Endothelial cell (in vitro differentiated cells): ENCODE data around the gene YTHDF2. TPM values are rescaled to one million over a fixed set of nuclear protein-coding genes. Genes with fewer than 3 reads are reported as not detected.

Source experiments
- DNase-seq: peaks from one replicate; pipeline ENCODE4 v3.0.0; 2021; ENCODE audit warnings: low spot score
- H3K27ac Mint-ChIP-seq: one replicate; pipeline ENCODE4 v1.8.0; 2021; ENCODE audit warnings: mixed read lengths, inconsistent platforms; ENCODE audit not compliant: unreplicated experiment
- H3K27me3 Mint-ChIP-seq: one replicate; pipeline ENCODE4 v1.8.0; 2021; ENCODE audit warnings: mild to moderate bottlenecking, moderate library complexity, mixed read lengths, inconsistent platforms; ENCODE audit not compliant: unreplicated experiment
- H3K36me3 Mint-ChIP-seq: one replicate; pipeline ENCODE4 v1.8.0; 2021; ENCODE audit warnings: mild to moderate bottlenecking, low read depth, mixed read lengths, inconsistent platforms; ENCODE audit not compliant: unreplicated experiment
- H3K4me1 Mint-ChIP-seq: one replicate; pipeline ENCODE4 v1.8.0; 2021; ENCODE audit warnings: mild to moderate bottlenecking, mixed read lengths, inconsistent platforms; ENCODE audit not compliant: unreplicated experiment
- H3K4me3 Mint-ChIP-seq: one replicate; pipeline ENCODE4 v1.8.0; 2021; ENCODE audit warnings: mild to moderate bottlenecking, mixed read lengths, inconsistent platforms; ENCODE audit not compliant: unreplicated experiment
- H3K9me3 Mint-ChIP-seq: one replicate; pipeline ENCODE4 v1.8.0; 2021; ENCODE audit warnings: mixed read lengths, inconsistent platforms; ENCODE audit not compliant: unreplicated experiment
- CTCF ChIP-seq: fragments of 200-600 bp; sonication (generic); IDR thresholded peaks from one replicate; pipeline ENCODE4 v1.5.0; 2021; ENCODE audit warnings: antibody characterized with exemption; ENCODE audit not compliant: unreplicated experiment
- total RNA-seq: library from RNA; stranded (reverse); fragmentation: NEBNext Ultra II Directional; extraction: Animal tissue kit (Norgen Biotek cat#: 25700); gene quantifications from one replicate; pipeline ENCODE4 v1.2.1, GENCODE V29; 2021; ENCODE audit not compliant: unreplicated experiment

YTHDF2 gene
- total RNA-seq, 1 donor from 2014 or later = 118 TPM

- Mint-ChIP-seq H3K9me3 (no peaks in the 10 kb centered on the region), H3K4me1 (peaks cover 16% of the 10 kb centered on the region), H3K27ac (no peak overlapping the region), H3K36me3 (no peaks in the 10 kb centered on the region), H3K27me3 (peaks cover 10% of the 10 kb centered on the region), H3K4me3 (no peak overlapping the region)
- no peak for DNase-seq
- TF ChIP-seq CTCF = no peak
Measured at GRCh38 chr1:28807046-28807445, 70.3 kb downstream of the YTHDF2 start.

- Mint-ChIP-seq H3K4me1 (peaks cover 18% of the 10 kb centered on the region), H3K9me3 (no peaks in the 10 kb centered on the region), H3K36me3 (no peaks in the 10 kb centered on the region), H3K4me3 (no peak overlapping the region), H3K27ac (no peak overlapping the region), H3K27me3 (peaks cover 9% of the 10 kb centered on the region)
- TF ChIP-seq CTCF = no peak
- no peak for DNase-seq
Measured at GRCh38 chr1:28807986-28808385, 71.2 kb downstream of the YTHDF2 start.

DNA sequence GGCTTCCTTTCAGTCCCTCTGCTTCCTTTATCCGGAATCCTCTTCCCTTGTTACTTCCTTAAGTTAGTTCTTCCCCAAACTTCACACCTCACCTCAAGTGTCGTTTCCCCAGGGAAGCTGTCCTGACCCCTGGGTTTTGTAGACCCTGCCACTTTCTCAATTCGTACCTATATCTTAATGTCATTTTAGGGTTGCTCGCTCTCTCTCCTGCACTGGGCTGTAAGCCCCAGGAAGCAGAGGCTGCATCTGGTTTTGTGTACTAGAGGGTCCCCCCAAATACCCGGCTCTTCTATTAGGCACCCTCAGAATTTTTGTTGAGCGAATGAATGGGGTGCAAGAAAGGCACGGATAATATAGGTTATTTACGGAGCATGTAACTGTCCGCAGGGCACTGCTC, 74.6 kb downstream of the YTHDF2 start:
- Mint-ChIP-seq H3K27me3 (peaks cover 6% of the 10 kb centered on the region), H3K36me3 (no peaks in the 10 kb centered on the region), H3K9me3 (no peaks in the 10 kb centered on the region), H3K27ac (peak overlapping the region; percentile 57), H3K4me1 (peaks cover 34% of the 10 kb centered on the region), H3K4me3 (peak overlapping the region; percentile 67)
- DNase-seq = no peak
- TF ChIP-seq CTCF = no peak

- Mint-ChIP-seq H3K27me3 (peaks cover 6% of the 10 kb centered on the region), H3K4me1 (peaks cover 37% of the 10 kb centered on the region), H3K4me3 (peak within 1 kb of the TSS; percentile 81), H3K36me3 (no peaks in the 10 kb centered on the region), H3K27ac (peak within 1 kb of the TSS; percentile 57), H3K9me3 (no peaks in the 10 kb centered on the region)
- TF ChIP-seq CTCF = no peak
- peak; percentile 41 for DNase-seq
Measured at GRCh38 chr1:28811766-28812668, 75.3 kb downstream of the YTHDF2 start, which contains the start of gene OPRD1. Gene OPRD1 (plus strand): TSS chr1:28812170. CDS start chr1:28812384, 214 bp downstream.
